A673 (cell line): ENCODE results near the gene SAMD11. TPM values are rescaled to one million over a fixed set of nuclear protein-coding genes. Genes with fewer than 3 reads are reported as not detected.
A peak's percentile ranks its signal among the peaks of the same experiment; 100 is the strongest.

ENCODE experiments used
- BruUV-seq: library from RNA; stranded (reverse); fragments of 400-500 nt; replicated peaks from 2 replicates; lab custom pipeline; 2021; lab: Mats Ljungman, UMichigan
- CTCF ChIA-PET: fragments of 300-600 bp; sonication (Branson Sonifier 250); formaldehyde crosslinking; loops from one replicate; lab custom pipeline; 2022; ENCODE audit warnings: antibody characterized with exemption; lab: Charles Lee
- POLR2A ChIA-PET: fragments of 300-600 bp; sonication (Branson Sonifier 250); formaldehyde crosslinking; loops from one replicate; lab custom pipeline; 2022; ENCODE audit warnings: antibody characterized with exemption; ENCODE audit not compliant: low non-redundant PET; lab: Charles Lee
- DNase-seq: peaks from one replicate; pipeline ENCODE4 v3.0.0-alpha.2; 2015; ENCODE audit warnings: low spot score
- H3K27ac ChIP-seq: fragments of 200-600 bp; sonication (generic); 2 replicates; pipeline ENCODE4 v1.5.1; 2016; ENCODE audit warnings: mixed run types, low read depth, mild to moderate bottlenecking, mixed read lengths, antibody characterized with exemption, low read length; ENCODE audit not compliant: poor library complexity, severe bottlenecking
- H3K27me3 ChIP-seq: fragments of 200-600 bp; sonication (generic); replicated peaks from 2 replicates; pipeline ENCODE4 v1.6.1; 2017; ENCODE audit warnings: mixed run types, low read depth, mild to moderate bottlenecking, mixed read lengths, antibody characterized with exemption, low read length; ENCODE audit not compliant: insufficient read depth, poor library complexity
- H3K36me3 ChIP-seq: fragments of 200-600 bp; sonication (generic); 2 replicates; pipeline ENCODE4 v1.6.1; 2016; ENCODE audit warnings: mixed run types, mild to moderate bottlenecking, mixed read lengths, antibody characterized with exemption, low read length; ENCODE audit not compliant: insufficient read depth, poor library complexity, severe bottlenecking
- H3K4me1 ChIP-seq: fragments of 200-600 bp; sonication (generic); 2 replicates; pipeline ENCODE4 v1.6.1; 2017; ENCODE audit warnings: mixed run types, mild to moderate bottlenecking, mixed read lengths, antibody characterized with exemption, low read length; ENCODE audit not compliant: insufficient read depth, poor library complexity, severe bottlenecking
- H3K4me3 ChIP-seq: fragments of 200-600 bp; sonication (generic); 2 replicates; pipeline ENCODE4 v1.5.1; 2016; ENCODE audit warnings: low read depth, mixed run types, mild to moderate bottlenecking, mixed read lengths, low read length; ENCODE audit not compliant: poor library complexity, severe bottlenecking
- H3K9me3 ChIP-seq: fragments of 200-600 bp; sonication (generic); 2 replicates; pipeline ENCODE4 v1.6.1; 2016; ENCODE audit warnings: mixed run types, low read depth, mild to moderate bottlenecking, mixed read lengths, antibody characterized with exemption, low read length; ENCODE audit not compliant: poor library complexity, severe bottlenecking
- EZH2 ChIP-seq: fragments of 200-600 bp; sonication (generic); IDR thresholded peaks from 2 replicates; pipeline ENCODE4 v1.6.1; 2017; ENCODE audit warnings: borderline replicate concordance, low read depth, mild to moderate bottlenecking, mixed read lengths, antibody characterized with exemption, low read length; ENCODE audit not compliant: poor library complexity, severe bottlenecking
- intact Hi-C: fragments of 100-400 bp; cut with micrococcal nuclease; formaldehyde crosslinking; loops from one replicate; pipeline ENCODE4 v1.10.0; 2022; ENCODE audit not compliant: unreplicated experiment
- total RNA-seq: library from RNA; stranded (reverse); gene quantifications from 2 replicates; pipeline ENCODE4 v1.2.3, GENCODE V29; 2021
- TF ChIP-seq, protein P1 (sequence below): fragments of 300-800, 200-600 bp; sonication (generic); conservative IDR thresholded peaks from 2 replicates; pipeline ENCODE4 v1.5.1; 2017; ENCODE audit warnings: low read depth, mild to moderate bottlenecking, antibody characterized with exemption, low read length, moderate library complexity, mixed read lengths

Gene SAMD11
- total RNA-seq, 1 experiment from 2014 or later, result 28.4 TPM

DNA sequence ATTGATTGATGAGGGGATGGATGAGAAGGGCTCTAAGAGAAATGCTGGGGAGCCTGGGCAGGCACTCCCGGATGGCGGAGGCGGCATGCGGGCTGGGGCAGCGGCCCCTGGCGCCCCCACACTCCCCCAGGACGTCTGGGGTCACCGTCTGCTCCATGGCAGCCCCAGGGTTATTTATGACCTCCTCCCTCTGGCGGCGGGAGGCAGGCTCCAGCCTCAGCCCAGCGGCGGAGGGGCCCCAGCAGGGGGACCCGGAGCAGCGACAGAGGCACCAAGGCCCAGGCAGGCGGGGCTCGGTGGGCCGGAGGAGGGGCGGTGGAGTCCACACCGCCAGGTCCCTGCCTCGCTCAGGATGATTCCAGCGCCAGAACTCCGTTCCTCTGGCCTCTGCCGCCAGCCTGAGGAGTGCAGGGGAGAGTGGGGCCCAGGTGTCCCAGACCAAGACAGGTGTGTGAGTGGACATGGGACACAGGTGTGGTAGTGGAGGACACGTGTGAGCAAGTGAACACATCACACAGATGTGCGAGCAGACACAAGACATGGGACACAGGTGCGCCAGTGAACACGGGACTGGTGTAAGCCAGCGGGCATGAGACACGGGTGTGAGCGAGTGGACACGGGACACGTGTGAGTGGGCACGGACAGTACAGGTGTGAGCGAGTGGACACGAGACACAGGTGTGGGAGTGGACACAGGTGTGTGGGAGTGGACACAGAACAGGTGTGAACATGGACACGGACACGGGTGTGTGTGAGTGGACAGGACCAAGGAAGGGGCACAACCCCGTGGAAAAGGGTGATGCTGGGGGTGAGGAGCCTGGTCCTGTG, 2.5 kb upstream of the SAMD11 start:
- ChIA-PET POLR2A (no interaction called here), CTCF (no interaction called here)
- Histone ChIP-seq H3K4me1 (peaks cover 46% of the 10 kb centered on the region), H3K36me3 (no peaks in the 10 kb centered on the region), H3K27me3 (no peaks in the 10 kb centered on the region), H3K4me3 (peak overlapping the region; percentile 19), H3K9me3 (no peaks in the 10 kb centered on the region), H3K27ac (no peak overlapping the region)
- intact Hi-C loops, result no loop called here
- DNase-seq, result peak; percentile 93
- no TSS peak for BruUV-seq
- TF ChIP-seq, protein P1, sequence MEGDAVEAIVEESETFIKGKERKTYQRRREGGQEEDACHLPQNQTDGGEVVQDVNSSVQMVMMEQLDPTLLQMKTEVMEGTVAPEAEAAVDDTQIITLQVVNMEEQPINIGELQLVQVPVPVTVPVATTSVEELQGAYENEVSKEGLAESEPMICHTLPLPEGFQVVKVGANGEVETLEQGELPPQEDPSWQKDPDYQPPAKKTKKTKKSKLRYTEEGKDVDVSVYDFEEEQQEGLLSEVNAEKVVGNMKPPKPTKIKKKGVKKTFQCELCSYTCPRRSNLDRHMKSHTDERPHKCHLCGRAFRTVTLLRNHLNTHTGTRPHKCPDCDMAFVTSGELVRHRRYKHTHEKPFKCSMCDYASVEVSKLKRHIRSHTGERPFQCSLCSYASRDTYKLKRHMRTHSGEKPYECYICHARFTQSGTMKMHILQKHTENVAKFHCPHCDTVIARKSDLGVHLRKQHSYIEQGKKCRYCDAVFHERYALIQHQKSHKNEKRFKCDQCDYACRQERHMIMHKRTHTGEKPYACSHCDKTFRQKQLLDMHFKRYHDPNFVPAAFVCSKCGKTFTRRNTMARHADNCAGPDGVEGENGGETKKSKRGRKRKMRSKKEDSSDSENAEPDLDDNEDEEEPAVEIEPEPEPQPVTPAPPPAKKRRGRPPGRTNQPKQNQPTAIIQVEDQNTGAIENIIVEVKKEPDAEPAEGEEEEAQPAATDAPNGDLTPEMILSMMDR, result peak; percentile 46
- TF ChIP-seq EZH2, result no peak

DNA sequence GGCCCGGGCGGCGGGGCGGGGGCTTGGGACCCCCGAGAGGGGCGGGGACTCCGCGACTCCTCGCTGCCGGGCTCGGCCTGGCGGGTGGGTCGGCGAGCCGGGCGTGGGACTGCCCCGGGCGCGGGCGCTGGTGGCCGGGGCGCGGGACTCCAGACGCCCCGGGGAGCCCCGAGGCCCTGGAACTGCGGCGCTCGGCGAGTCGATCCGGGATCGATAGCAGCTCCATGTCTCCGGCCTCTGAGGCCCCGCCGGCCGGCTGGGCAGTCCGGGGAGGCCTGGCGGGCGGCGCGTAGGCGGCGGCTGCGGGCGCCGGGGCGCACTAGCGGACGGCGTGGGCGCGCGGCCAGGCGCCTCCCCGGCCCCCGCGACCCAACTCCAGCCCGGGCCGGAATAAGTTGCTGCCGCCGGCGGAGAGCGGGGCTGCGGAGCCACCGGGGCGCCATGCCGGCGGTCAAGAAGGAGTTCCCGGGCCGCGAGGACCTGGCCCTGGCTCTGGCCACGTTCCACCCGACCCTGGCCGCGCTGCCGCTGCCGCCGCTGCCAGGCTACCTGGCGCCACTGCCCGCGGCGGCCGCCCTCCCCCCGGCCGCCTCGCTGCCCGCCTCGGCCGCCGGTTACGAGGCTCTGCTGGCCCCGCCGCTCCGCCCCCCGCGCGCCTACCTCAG, 400 bp downstream of the SAMD11 start:
- no peaks in the 10 kb centered on the region for H3K27me3 ChIP-seq
- TF ChIP-seq EZH2, result no peak
- TF ChIP-seq, protein P1, result no peak
- no peak for DNase-seq
- peaks cover 42% of the 10 kb centered on the region for H3K4me1 ChIP-seq
- peak overlapping the region; percentile 88 for H3K4me3 ChIP-seq
- ChIA-PET CTCF (no interaction called here), POLR2A (no interaction called here)
- no peaks in the 10 kb centered on the region for H3K9me3 ChIP-seq
- no peaks in the 10 kb centered on the region for H3K36me3 ChIP-seq
- BruUV-seq, result no TSS peak
- intact Hi-C loops, result no loop called here
- H3K27ac ChIP-seq, result peak overlapping the region; percentile 85

DNA sequence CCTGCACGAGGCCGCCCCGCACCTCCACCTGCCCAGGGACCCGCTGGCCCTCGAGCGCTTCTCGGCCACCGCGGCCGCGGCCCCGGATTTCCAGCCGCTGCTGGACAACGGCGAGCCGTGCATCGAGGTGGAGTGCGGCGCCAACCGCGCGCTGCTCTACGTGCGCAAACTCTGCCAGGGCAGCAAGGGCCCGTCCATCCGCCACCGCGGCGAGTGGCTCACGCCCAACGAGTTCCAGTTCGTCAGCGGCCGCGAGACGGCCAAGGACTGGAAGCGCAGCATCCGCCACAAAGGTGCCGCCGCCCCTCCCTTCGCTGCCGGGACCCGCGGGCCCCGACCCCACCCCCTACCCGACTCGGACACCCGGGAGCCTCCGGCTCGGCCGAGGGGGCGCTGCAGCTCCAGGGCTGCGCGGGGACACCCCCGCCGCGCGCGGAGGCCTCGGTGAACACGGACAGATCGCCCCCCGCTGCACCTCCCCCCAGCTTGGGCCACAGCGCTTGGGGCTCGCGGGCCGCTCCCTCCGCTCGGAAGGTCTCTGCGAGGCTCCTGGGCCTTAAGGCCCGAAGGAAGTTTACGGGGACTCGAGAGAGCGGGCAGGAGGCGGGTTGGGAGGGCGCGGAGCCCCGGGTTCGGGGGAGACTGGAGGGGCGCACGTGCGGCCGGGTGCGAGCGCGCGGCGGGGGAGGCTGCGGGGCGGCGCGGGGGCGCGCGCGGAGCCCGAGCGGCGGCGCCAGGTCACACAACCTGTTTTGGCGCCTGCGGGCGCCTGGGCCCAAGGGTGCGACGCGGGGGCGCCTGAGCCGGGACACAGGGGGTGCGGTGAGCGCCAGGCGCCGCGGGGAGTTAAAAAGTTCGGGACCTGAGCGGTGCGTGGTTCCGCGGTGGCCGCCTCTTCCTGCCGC, 1.2 kb downstream of the SAMD11 start:
- POLR2A ChIA-PET, result no interaction called here
- no TSS peak for BruUV-seq
- H3K4me1 ChIP-seq, result peaks cover 42% of the 10 kb centered on the region
- no peaks in the 10 kb centered on the region for H3K27me3 ChIP-seq
- peak overlapping the region; percentile 88 for H3K4me3 ChIP-seq
- TF ChIP-seq, protein P1, result peak; percentile 37; the same call in 1 of the 2 replicates
- no peak for TF ChIP-seq EZH2
- peak; percentile 74 for DNase-seq
- CTCF ChIA-PET, result interaction anchor here (0.6 kb wide), 1 partner anchor 451 kb away, joined by 3 read pairs; no protein-coding TSS in a partner anchor
- peak overlapping the region; percentile 85 for H3K27ac ChIP-seq
- no peaks in the 10 kb centered on the region for H3K36me3 ChIP-seq
- no peaks in the 10 kb centered on the region for H3K9me3 ChIP-seq
- intact Hi-C loops, result no loop called here
